Neutrophil (primary cell): ENCODE measurements around the gene PRKCQ.

Experiments
- H3K27ac ChIP-seq: fragments of 200-600 bp; sonication (generic); 2 replicates; pipeline ENCODE4 v1.5.1; 2016; ENCODE audit warnings: mild to moderate bottlenecking, moderate library complexity
- H3K27me3 ChIP-seq: fragments of 200-600 bp; sonication (generic); 2 replicates; pipeline ENCODE4 v1.6.0; 2016; ENCODE audit warnings: mild to moderate bottlenecking
- H3K36me3 ChIP-seq: fragments of 200-600 bp; sonication (generic); 2 replicates; pipeline ENCODE4 v1.5.1; 2017
- H3K4me1 ChIP-seq, 2 experiments: fragments of 200-600 bp in 1 of 2; sonication (generic) in 1 of 2; 1 replicate in 1 of 2; 2 replicates in 1 of 2; pipeline versions ENCODE4 v1.5.1 to v1.6.1; 2013 to 2016; ENCODE audit warnings: low read depth in 1 of 2, low read length in 1 of 2, mild to moderate bottlenecking in 1 of 2, moderate library complexity in 1 of 2; ENCODE audit not compliant: control insufficient read depth in 1 of 2, insufficient read depth in 1 of 2
- H3K4me3 ChIP-seq, 2 experiments: fragments of 200-600 bp in 1 of 2; sonication (generic) in 1 of 2; 1 replicate in 1 of 2; 2 replicates in 1 of 2; pipeline ENCODE4 v1.5.1; 2013 to 2016; ENCODE audit warnings: low read depth in 1 of 2, low read length in 1 of 2, mild to moderate bottlenecking in 1 of 2, moderate library complexity in 1 of 2
- H3K9me3 ChIP-seq: fragments of 200-600 bp; sonication (generic); 2 replicates; pipeline ENCODE4 v1.5.1; 2016
- CTCF ChIP-seq: fragments of 200-600 bp; sonication (generic); IDR thresholded peaks from 2 replicates; pipeline ENCODE4 v1.5.1; 2016; ENCODE audit warnings: antibody characterized with exemption

Gene PRKCQ

GRCh38 chr10:6516281-6516928 is 63.7 kb downstream of the PRKCQ start:
- no peak for TF ChIP-seq CTCF
- Histone ChIP-seq H3K27me3 (no peaks in the 10 kb centered on the region), H3K27ac (no peak overlapping the region), H3K4me3 (no peak overlapping the region), H3K9me3 (no peaks in the 10 kb centered on the region), H3K4me1 (peaks cover 0 to 5% of the 10 kb centered on the region in 2 experiments), H3K36me3 (no peaks in the 10 kb centered on the region)

GRCh38 chr10:6514844-6515780 is 65.0 kb downstream of the PRKCQ start:
- TF ChIP-seq CTCF = no peak
- Histone ChIP-seq H3K27me3 (no peaks in the 10 kb centered on the region), H3K36me3 (no peaks in the 10 kb centered on the region), H3K9me3 (no peaks in the 10 kb centered on the region), H3K27ac (no peak overlapping the region), H3K4me3 (no peak overlapping the region), H3K4me1 (peaks cover 0 to 5% of the 10 kb centered on the region in 2 experiments)

GRCh38 chr10:6514180-6514579 is 65.9 kb downstream of the PRKCQ start:
- peaks cover 0 to 5% of the 10 kb centered on the region in 2 experiments for H3K4me1 ChIP-seq
- no peak overlapping the region for H3K27ac ChIP-seq
- no peaks in the 10 kb centered on the region for H3K36me3 ChIP-seq
- no peak overlapping the region for H3K4me3 ChIP-seq
- no peak for TF ChIP-seq CTCF
- no peaks in the 10 kb centered on the region for H3K9me3 ChIP-seq
- no peaks in the 10 kb centered on the region for H3K27me3 ChIP-seq

GRCh38 chr10:6513476-6513875 is 66.6 kb downstream of the PRKCQ start:
- no peak overlapping the region for H3K27ac ChIP-seq
- no peak for TF ChIP-seq CTCF
- H3K27me3 ChIP-seq = no peaks in the 10 kb centered on the region
- no peak overlapping the region for H3K4me3 ChIP-seq
- H3K9me3 ChIP-seq = no peaks in the 10 kb centered on the region
- peaks cover 0 to 5% of the 10 kb centered on the region in 2 experiments for H3K4me1 ChIP-seq
- H3K36me3 ChIP-seq = no peaks in the 10 kb centered on the region

GRCh38 chr10:6512182-6512581 is 67.9 kb downstream of the PRKCQ start:
- Histone ChIP-seq H3K36me3 (no peaks in the 10 kb centered on the region), H3K4me1 (peaks cover 0 to 5% of the 10 kb centered on the region in 2 experiments), H3K9me3 (no peaks in the 10 kb centered on the region), H3K27me3 (no peaks in the 10 kb centered on the region), H3K4me3 (no peak overlapping the region), H3K27ac (no peak overlapping the region)
- TF ChIP-seq CTCF = no peak
